WTC11 (cell line): ENCODE results near the gene TNNI2.

ENCODE experiments used
- CTCF ChIP-seq: fragments of 200-600 bp; IDR thresholded peaks from 2 replicates; pipeline ENCODE4 v1.8.0; 2022; ENCODE audit warnings: antibody characterized with exemption
- FOXK1 ChIP-seq: sonication (generic); formaldehyde crosslinking; IDR thresholded peaks from 2 replicates; pipeline ENCODE4 v1.8.0; 2022; ENCODE audit warnings: mild to moderate bottlenecking, moderate library complexity, missing genetic modification reagents
- HMGA2 ChIP-seq: fragments of 250-450 bp; sonication (Bioruptor Pico); IDR thresholded peaks from 2 replicates; pipeline ENCODE4 v1.4.0; 2021; ENCODE audit warnings: mild to moderate bottlenecking, moderate library complexity
- KAT7 ChIP-seq: sonication (generic); formaldehyde crosslinking; IDR thresholded peaks from 2 replicates; pipeline ENCODE4 v1.8.1; 2023; ENCODE audit warnings: missing genetic modification reagents, mild to moderate bottlenecking, borderline replicate concordance
- NFYB ChIP-seq: sonication (generic); formaldehyde crosslinking; conservative IDR thresholded peaks from 2 replicates; pipeline ENCODE4 v1.8.0; 2022; ENCODE audit warnings: low read depth, missing genetic modification reagents
- NR1H2 ChIP-seq: sonication (generic); formaldehyde crosslinking; IDR thresholded peaks from 2 replicates; pipeline ENCODE4 v1.9.0; 2021; ENCODE audit warnings: mild to moderate bottlenecking, moderate library complexity, missing genetic modification reagents
- SMAD4 ChIP-seq: sonication (generic); formaldehyde crosslinking; IDR thresholded peaks from 2 replicates; pipeline ENCODE4 v1.8.0; 2022; ENCODE audit warnings: mild to moderate bottlenecking, missing genetic modification reagents
- TCF7 ChIP-seq: sonication (generic); formaldehyde crosslinking; IDR thresholded peaks from 2 replicates; pipeline ENCODE4 v1.8.0; 2022; ENCODE audit warnings: mild to moderate bottlenecking, low read depth, missing genetic modification reagents, moderate library complexity
- ZNF425 ChIP-seq: fragments of 250-450 bp; sonication (Bioruptor Pico); conservative IDR thresholded peaks from 2 replicates; pipeline ENCODE4 v1.9.0; 2021; ENCODE audit warnings: mild to moderate bottlenecking
- TF ChIP-seq, protein P1 (sequence below): sonication (generic); formaldehyde crosslinking; IDR thresholded peaks from 2 replicates; pipeline ENCODE4 v1.8.1; 2023; ENCODE audit warnings: mild to moderate bottlenecking, missing genetic modification reagents
- TF ChIP-seq, protein P2 (sequence below): sonication (generic); formaldehyde crosslinking; IDR thresholded peaks from 2 replicates; pipeline ENCODE4 v1.8.0; 2023; ENCODE audit warnings: missing genetic modification reagents
- TF ChIP-seq, protein P3 (sequence below): sonication (generic); formaldehyde crosslinking; IDR thresholded peaks from 2 replicates; pipeline ENCODE4 v1.8.0; 2023; ENCODE audit warnings: missing genetic modification reagents, mild to moderate bottlenecking, borderline replicate concordance

DNA sequence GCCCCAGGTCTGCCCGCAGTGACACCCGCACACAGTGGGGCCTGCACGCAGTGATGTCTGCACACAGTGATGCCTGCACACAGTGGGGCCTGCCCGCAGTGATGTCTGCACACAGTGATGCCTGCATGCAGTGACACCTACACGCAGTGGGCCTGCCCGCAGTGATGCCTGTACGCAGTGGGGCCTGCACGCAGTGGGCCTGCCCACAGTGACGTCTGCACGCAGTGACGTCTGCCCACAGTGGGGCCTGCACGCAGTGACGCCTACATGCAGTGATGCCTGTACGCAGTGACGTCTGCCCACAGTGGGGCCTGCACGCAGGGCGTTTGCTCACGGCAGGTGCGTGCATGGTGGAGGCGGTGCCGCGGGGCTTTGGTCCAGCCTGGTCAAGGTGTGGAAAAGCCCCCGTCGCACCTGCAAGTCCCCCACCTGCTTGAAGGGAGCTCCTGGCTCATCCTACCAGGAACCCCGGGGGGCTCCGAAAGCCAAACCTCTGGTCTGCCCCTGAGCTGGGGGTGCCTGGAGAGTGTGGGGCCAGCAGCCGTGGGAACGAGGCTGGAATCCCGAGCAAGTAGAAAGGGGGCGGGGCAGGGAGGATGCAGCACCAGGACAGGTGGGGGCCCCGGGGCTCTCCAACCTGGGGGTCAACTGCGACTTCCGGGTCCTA, 12.9 kb upstream of the TNNI2 start:
- TF ChIP-seq HMGA2 (CRISPR knock-in tag) (no peak), CTCF (no peak), NFYB (CRISPR knock-in tag) (no peak), NR1H2 (no peak), SMAD4 (CRISPR knock-in tag) (no peak), KAT7 (no peak), ZNF425 (CRISPR knock-in tag) (no peak), TCF7 (CRISPR knock-in tag) (no peak), FOXK1 (CRISPR knock-in tag) (no peak)
- TF ChIP-seq, protein P1, sequence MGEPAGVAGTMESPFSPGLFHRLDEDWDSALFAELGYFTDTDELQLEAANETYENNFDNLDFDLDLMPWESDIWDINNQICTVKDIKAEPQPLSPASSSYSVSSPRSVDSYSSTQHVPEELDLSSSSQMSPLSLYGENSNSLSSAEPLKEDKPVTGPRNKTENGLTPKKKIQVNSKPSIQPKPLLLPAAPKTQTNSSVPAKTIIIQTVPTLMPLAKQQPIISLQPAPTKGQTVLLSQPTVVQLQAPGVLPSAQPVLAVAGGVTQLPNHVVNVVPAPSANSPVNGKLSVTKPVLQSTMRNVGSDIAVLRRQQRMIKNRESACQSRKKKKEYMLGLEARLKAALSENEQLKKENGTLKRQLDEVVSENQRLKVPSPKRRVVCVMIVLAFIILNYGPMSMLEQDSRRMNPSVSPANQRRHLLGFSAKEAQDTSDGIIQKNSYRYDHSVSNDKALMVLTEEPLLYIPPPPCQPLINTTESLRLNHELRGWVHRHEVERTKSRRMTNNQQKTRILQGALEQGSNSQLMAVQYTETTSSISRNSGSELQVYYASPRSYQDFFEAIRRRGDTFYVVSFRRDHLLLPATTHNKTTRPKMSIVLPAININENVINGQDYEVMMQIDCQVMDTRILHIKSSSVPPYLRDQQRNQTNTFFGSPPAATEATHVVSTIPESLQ (CRISPR knock-in tag), result no peak
- TF ChIP-seq, protein P2, sequence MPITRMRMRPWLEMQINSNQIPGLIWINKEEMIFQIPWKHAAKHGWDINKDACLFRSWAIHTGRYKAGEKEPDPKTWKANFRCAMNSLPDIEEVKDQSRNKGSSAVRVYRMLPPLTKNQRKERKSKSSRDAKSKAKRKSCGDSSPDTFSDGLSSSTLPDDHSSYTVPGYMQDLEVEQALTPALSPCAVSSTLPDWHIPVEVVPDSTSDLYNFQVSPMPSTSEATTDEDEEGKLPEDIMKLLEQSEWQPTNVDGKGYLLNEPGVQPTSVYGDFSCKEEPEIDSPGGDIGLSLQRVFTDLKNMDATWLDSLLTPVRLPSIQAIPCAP (CRISPR knock-in tag), result no peak
- TF ChIP-seq, protein P3, sequence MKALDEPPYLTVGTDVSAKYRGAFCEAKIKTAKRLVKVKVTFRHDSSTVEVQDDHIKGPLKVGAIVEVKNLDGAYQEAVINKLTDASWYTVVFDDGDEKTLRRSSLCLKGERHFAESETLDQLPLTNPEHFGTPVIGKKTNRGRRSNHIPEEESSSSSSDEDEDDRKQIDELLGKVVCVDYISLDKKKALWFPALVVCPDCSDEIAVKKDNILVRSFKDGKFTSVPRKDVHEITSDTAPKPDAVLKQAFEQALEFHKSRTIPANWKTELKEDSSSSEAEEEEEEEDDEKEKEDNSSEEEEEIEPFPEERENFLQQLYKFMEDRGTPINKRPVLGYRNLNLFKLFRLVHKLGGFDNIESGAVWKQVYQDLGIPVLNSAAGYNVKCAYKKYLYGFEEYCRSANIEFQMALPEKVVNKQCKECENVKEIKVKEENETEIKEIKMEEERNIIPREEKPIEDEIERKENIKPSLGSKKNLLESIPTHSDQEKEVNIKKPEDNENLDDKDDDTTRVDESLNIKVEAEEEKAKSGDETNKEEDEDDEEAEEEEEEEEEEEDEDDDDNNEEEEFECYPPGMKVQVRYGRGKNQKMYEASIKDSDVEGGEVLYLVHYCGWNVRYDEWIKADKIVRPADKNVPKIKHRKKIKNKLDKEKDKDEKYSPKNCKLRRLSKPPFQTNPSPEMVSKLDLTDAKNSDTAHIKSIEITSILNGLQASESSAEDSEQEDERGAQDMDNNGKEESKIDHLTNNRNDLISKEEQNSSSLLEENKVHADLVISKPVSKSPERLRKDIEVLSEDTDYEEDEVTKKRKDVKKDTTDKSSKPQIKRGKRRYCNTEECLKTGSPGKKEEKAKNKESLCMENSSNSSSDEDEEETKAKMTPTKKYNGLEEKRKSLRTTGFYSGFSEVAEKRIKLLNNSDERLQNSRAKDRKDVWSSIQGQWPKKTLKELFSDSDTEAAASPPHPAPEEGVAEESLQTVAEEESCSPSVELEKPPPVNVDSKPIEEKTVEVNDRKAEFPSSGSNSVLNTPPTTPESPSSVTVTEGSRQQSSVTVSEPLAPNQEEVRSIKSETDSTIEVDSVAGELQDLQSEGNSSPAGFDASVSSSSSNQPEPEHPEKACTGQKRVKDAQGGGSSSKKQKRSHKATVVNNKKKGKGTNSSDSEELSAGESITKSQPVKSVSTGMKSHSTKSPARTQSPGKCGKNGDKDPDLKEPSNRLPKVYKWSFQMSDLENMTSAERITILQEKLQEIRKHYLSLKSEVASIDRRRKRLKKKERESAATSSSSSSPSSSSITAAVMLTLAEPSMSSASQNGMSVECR (CRISPR knock-in tag), result no peak
